PC-9 (cell line): ENCODE data around the gene CPPED1. TPM values are rescaled to one million over a fixed set of nuclear protein-coding genes. Genes with fewer than 3 reads are reported as not detected.

Experiments used
- BruUV-seq: library from RNA; stranded (reverse); fragments of 400-500 nt; replicated peaks from 2 replicates; lab custom pipeline; 2021; lab: Mats Ljungman, UMichigan
- CTCF ChIA-PET: fragments of 300-600 bp; sonication (Branson Sonifier 250); formaldehyde crosslinking; loops from one replicate; lab custom pipeline; 2022; ENCODE audit warnings: antibody characterized with exemption; lab: Charles Lee
- POLR2A ChIA-PET: fragments of 300-600 bp; sonication (Branson Sonifier 250); formaldehyde crosslinking; loops from one replicate; lab custom pipeline; 2022; ENCODE audit warnings: antibody characterized with exemption; ENCODE audit not compliant: unreplicated experiment; lab: Charles Lee
- DNase-seq, 2 experiments: peaks; one replicate each; pipeline versions ENCODE4 v3.0.0 to v3.0.0-alpha.2; 2015 to 2022; ENCODE audit warnings: mixed read lengths in 1 of 2
- H2AFZ ChIP-seq: fragments of 200-600 bp; sonication (generic); 2 replicates; pipeline ENCODE4 v1.8.1; 2017; ENCODE audit warnings: antibody characterized with exemption
- H3F3A ChIP-seq: fragments of 200-600 bp; sonication (generic); 2 replicates; pipeline ENCODE4 v1.8.1; 2017; ENCODE audit warnings: antibody characterized with exemption, mild to moderate bottlenecking, low read depth; ENCODE audit not compliant: insufficient read depth
- H3K27ac ChIP-seq: fragments of 200-600 bp; sonication (generic); 2 replicates; pipeline ENCODE4 v1.6.1; 2016; ENCODE audit warnings: mixed run types
- H3K27me3 ChIP-seq: fragments of 200-600 bp; sonication (generic); 2 replicates; pipeline ENCODE4 v1.6.1; 2016; ENCODE audit warnings: low read depth, mixed run types; ENCODE audit not compliant: insufficient read depth
- H3K36me3 ChIP-seq: fragments of 200-600 bp; sonication (generic); 2 replicates; pipeline ENCODE4 v1.6.1; 2016; ENCODE audit warnings: low read depth, mixed run types
- H3K4me1 ChIP-seq: fragments of 200-600 bp; sonication (generic); replicated peaks from 2 replicates; pipeline ENCODE4 v1.6.1; 2016; ENCODE audit warnings: mixed run types; ENCODE audit not compliant: insufficient read depth
- H3K4me2 ChIP-seq: fragments of 200-600 bp; sonication (generic); 2 replicates; pipeline ENCODE4 v1.6.1; 2017; ENCODE audit warnings: mixed run types
- H3K4me3 ChIP-seq: fragments of 200-600 bp; sonication (generic); 2 replicates; pipeline ENCODE4 v1.6.1; 2016; ENCODE audit warnings: mixed run types
- H3K79me2 ChIP-seq: fragments of 200-600 bp; sonication (generic); 2 replicates; pipeline ENCODE4 v1.6.1; 2017; ENCODE audit warnings: low read depth, mixed run types
- H3K9me2 ChIP-seq: fragments of 200-600 bp; sonication (generic); 2 replicates; pipeline ENCODE4 v1.8.1; 2017; ENCODE audit warnings: mild to moderate bottlenecking; ENCODE audit not compliant: insufficient read depth
- H3K9me3 ChIP-seq: fragments of 200-600 bp; sonication (generic); 2 replicates; pipeline ENCODE4 v1.8.1; 2016; ENCODE audit warnings: low read depth; ENCODE audit not compliant: insufficient read depth
- H4K20me1 ChIP-seq: fragments of 200-600 bp; sonication (generic); 2 replicates; pipeline ENCODE4 v1.8.1; 2017; ENCODE audit not compliant: insufficient read depth
- EZH2 ChIP-seq: fragments of 200-600 bp; sonication (generic); IDR thresholded peaks from 2 replicates; pipeline ENCODE4 v1.8.0; 2017; ENCODE audit warnings: antibody characterized with exemption, low read depth
- intact Hi-C: fragments of 100-400 bp; cut with micrococcal nuclease; formaldehyde crosslinking; loops from one replicate; pipeline ENCODE4 v1.10.0; 2022; ENCODE audit not compliant: unreplicated experiment
- total RNA-seq: library from RNA; stranded (reverse); gene quantifications from 2 replicates; pipeline ENCODE4 v1.2.3, GENCODE V29; 2021
- TF ChIP-seq, protein P1 (sequence below): fragments of 200-600 bp; sonication (generic); conservative IDR thresholded peaks from 2 replicates; pipeline ENCODE4 v1.6.1; 2017; ENCODE audit warnings: mixed run types, antibody characterized with exemption, mild to moderate bottlenecking, moderate library complexity

CPPED1 gene
- total RNA-seq, 1 experiment from 2014 or later, result 66.9 TPM

GRCh38 chr16:12652924-12653323 lies 150.8 kb downstream of the CPPED1 start:
- Histone ChIP-seq H3K4me3 (no peak overlapping the region), H3K9me3 (no peaks in the 10 kb centered on the region), H3K36me3 (no peaks in the 10 kb centered on the region), H3K79me2 (no peaks in the 10 kb centered on the region), H3F3A (0 out of 2 replicates have a peak, but pooled peaks cover 4% of the 10 kb centered on the region), H4K20me1 (no peaks in the 10 kb centered on the region), H3K4me1 (no peaks in the 10 kb centered on the region), H3K27ac (no peak overlapping the region), H3K9me2 (no peaks in the 10 kb centered on the region), H2AFZ (no peak overlapping the region), H3K27me3 (no peaks in the 10 kb centered on the region), H3K4me2 (no peak overlapping the region)
- intact Hi-C loops, result no loop called here
- ChIA-PET CTCF (no interaction called here), POLR2A (no interaction called here)
- no peak for DNase-seq
- TF ChIP-seq, protein P1, sequence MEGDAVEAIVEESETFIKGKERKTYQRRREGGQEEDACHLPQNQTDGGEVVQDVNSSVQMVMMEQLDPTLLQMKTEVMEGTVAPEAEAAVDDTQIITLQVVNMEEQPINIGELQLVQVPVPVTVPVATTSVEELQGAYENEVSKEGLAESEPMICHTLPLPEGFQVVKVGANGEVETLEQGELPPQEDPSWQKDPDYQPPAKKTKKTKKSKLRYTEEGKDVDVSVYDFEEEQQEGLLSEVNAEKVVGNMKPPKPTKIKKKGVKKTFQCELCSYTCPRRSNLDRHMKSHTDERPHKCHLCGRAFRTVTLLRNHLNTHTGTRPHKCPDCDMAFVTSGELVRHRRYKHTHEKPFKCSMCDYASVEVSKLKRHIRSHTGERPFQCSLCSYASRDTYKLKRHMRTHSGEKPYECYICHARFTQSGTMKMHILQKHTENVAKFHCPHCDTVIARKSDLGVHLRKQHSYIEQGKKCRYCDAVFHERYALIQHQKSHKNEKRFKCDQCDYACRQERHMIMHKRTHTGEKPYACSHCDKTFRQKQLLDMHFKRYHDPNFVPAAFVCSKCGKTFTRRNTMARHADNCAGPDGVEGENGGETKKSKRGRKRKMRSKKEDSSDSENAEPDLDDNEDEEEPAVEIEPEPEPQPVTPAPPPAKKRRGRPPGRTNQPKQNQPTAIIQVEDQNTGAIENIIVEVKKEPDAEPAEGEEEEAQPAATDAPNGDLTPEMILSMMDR, result no peak
- TF ChIP-seq EZH2, result no peak
- no TSS peak for BruUV-seq

DNA sequence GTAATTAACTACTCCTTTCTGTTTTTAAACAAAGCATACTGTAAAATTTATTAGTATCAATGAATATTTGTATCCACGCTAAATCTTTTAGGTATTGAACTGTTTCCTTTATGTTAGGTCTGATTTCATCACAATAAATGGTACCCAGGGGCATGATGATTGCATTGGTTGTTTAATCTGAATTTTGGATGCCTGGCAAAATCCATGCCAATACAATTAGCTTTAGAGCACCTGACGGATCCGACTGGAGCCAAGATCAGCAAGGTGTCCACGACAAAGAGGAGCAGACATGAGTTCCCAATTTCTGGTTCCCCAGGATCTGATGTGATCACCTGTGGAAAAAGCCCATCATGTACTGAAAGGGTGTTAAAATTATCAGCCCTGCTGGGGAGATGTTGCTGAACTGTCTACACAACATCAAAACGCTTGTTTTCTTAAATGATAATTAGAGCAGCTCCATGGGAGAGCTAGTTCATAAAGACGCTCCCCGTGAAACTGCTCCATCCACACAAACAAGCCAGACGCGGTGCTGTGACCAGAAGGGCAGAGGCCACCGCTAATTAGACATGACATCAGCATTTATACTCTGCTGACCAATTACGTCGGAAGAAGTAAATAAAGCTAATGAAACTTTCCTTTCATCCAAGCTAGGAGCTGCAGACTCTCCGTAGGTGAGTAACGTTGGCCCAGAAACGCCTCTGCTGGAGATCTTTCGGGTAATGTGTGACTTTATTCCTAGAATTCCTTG lies 151.7 kb downstream of the CPPED1 start:
- intact Hi-C loops, result no loop called here
- ChIA-PET CTCF (no interaction called here), POLR2A (interaction anchor here (0.6 to 0.7 kb wide), 3 partner anchors 85 to 258 kb away, joined by 4 to 10 read pairs (median 5); no protein-coding TSS in a partner anchor)
- Histone ChIP-seq H3K4me3 (no peak overlapping the region), H3K4me2 (no peak overlapping the region), H3K9me3 (no peaks in the 10 kb centered on the region), H3F3A (no peaks in the 10 kb centered on the region), H3K9me2 (no peaks in the 10 kb centered on the region), H2AFZ (no peak overlapping the region), H3K79me2 (no peaks in the 10 kb centered on the region), H3K36me3 (no peaks in the 10 kb centered on the region), H3K27me3 (no peaks in the 10 kb centered on the region), H3K4me1 (no peaks in the 10 kb centered on the region), H4K20me1 (no peaks in the 10 kb centered on the region), H3K27ac (no peak overlapping the region)
- BruUV-seq, result no TSS peak
- TF ChIP-seq, protein P1, result no peak
- TF ChIP-seq EZH2, result no peak
- DNase-seq, result no peak

- H3K4me1 ChIP-seq, result no peaks in the 10 kb centered on the region
- no peak for DNase-seq
- no peaks in the 10 kb centered on the region for H3K36me3 ChIP-seq
- no peaks in the 10 kb centered on the region for H3K9me2 ChIP-seq
- H3K27ac ChIP-seq, result no peak overlapping the region
- no peaks in the 10 kb centered on the region for H3F3A ChIP-seq
- no peak overlapping the region for H2AFZ ChIP-seq
- CTCF ChIA-PET, result no interaction called here
- POLR2A ChIA-PET, result no interaction called here
- TF ChIP-seq, protein P1, result no peak
- TF ChIP-seq EZH2, result no peak
- no peaks in the 10 kb centered on the region for H3K79me2 ChIP-seq
- H3K27me3 ChIP-seq, result no peaks in the 10 kb centered on the region
- no peak overlapping the region for H3K4me2 ChIP-seq
- no peaks in the 10 kb centered on the region for H3K9me3 ChIP-seq
- H3K4me3 ChIP-seq, result no peak overlapping the region
- intact Hi-C loops, result loop anchor here (10.0 kb wide), 1 partner anchor 65 kb away; no protein-coding TSS in a partner anchor
- no TSS peak for BruUV-seq
- no peaks in the 10 kb centered on the region for H4K20me1 ChIP-seq
These were observed 154.3 kb downstream of the CPPED1 start for GRCh38 chr16:12649356-12649755.
